HG03565 (cell line): Measurements from ENCODE around the gene IL11.

Experiments used
- ATAC-seq: cut with Tn5 transposase; IDR thresholded peaks from one replicate; pipeline ENCODE4 v1.9.1; 2021; ENCODE audit warnings: mild to moderate bottlenecking, moderate library complexity; ENCODE audit not compliant: unreplicated experiment

IL11 gene

DNA sequence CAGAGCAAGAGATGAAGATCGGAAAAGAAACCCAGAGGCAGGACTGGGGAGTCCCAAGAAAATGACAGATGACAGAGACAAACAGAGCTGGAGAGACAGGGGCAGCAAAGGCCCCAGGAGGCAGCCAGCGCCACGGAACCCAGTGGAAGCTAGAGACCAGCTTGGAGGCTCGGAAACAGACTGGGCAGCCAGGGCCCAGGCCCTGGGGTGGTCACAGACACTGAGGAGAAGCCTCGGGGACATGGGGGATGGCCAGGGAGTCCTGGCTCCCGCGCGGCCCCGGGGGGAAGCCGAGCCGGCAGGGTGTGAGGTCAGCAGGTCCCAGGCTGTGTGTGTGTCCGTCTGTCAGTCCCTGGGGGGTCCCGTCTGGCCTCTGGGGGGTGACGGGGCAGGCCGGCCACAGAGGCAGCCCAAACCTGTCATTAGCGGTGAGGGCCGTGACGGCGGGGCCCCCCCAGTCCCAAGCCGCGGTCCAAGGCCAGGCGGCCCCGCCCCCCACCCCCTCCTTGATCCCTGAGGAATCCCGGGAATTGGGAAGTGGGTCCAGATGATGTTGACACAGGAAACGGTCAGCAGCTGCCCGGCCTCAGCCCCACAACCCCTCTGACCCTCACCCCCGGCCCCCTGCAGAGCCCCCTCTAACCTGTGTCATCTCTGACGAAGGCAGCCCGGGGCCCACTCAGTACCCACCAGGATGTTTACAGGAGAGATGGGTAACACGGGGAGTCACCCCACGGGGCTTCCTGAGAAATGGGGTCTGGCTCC lies 3.9 kb upstream of the IL11 start:
- ATAC-seq, result no peak

DNA sequence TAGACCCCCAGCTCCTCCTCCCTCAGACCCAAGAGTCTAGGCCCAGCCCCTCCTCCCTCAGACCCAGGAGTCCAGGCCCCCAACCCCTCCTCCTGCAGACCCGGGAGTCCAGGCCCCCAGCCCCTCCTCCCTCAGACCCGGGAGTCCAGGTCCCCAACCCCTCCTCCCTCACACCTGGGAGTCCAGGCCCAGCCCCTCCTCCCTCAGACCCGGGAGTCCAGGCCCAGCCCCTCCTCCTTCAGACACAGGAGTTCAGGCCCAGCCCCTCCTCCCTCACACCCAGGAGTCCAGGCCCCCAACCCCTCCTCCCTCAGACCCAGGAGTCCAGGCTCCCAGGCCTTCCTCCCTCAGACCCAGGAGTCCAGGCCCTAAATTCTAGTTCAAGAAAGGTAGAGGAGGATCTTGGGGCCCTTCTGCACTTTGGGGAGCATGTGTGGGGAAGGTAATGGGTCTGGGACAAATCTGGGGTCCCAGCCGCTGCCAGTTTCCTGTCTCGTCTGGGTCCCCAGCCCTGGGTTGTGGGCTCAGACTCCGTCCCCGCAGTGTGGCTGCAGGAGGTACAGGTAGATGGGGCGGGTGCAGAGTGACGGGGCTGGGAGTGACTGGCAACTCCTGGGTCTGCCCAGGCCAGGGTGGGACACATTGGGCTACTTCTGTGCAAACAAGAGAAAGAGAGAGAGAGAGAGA lies 3.2 kb upstream of the IL11 start:
- ATAC-seq, result no peak

DNA sequence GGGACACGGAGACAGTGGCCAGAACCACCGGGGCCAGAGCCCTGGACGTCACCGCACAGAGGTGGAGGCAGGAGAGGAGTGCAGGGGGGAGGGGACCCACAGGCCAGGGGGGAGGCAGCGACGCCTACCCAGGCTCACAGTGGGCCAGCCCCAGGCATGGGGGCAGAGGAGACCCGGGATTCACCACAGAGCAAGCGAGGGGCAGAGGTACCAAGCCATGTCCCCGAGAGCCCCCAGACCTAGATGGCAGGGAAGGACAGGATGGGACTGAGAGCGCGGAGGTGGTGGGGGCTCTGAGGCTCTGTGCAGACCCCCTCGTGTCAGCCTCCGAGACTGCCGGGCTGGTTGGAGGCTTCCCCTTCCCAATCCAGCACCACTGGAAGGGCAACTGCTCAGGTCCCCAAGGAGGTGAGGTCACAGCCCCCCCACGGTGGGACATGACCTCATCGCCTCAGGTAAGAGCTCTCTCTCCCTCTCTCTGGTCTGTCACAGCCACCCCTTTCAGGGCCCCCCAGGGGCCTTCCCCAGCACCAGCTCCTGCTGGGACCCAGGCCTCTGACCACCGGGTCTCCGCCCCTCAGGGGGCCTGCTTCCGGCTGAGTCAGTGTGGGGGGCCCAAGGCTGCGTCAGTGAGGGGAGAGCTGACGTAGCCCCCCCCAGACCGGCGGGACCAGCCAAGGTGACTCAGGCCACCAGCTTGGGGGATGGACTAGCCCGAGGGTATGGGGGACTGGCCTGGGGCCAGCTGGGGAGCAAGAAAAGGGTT lies 2.2 kb upstream of the IL11 start:
- ATAC-seq, result no peak

DNA sequence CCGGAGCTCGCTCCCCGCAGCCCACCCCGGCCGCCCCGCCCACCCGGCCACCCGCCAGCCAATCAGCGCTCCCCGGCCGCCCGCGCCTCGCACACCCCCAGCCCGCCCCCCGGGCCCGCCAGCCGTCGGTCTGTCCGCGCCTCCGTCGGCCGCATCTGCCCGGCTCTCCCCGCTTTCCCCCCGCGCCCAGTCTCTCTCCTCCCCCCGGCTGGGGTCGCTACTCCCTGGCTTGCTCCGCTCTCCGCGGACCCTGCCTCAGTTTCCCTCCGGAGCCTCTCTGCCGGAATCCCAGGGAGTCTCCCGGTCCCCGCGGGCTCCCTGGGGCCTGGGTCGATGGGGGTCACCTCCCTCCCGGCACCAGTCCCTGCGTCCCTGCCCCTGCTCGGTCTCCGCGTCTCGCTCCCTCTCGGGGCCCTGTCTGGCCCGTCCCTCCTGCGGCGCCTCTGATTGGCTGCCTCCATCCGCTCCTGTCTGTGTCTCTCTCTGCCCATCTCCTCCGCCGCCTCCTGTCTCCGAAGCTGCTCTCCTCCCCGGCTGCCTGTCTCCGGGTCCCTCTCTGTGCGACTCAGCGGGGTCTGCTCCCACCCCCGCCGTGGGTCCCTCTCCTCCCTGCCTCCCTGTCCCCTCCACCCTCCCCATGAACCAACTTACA lies 484 bp downstream of the IL11 start:
- ATAC-seq, result no peak

DNA sequence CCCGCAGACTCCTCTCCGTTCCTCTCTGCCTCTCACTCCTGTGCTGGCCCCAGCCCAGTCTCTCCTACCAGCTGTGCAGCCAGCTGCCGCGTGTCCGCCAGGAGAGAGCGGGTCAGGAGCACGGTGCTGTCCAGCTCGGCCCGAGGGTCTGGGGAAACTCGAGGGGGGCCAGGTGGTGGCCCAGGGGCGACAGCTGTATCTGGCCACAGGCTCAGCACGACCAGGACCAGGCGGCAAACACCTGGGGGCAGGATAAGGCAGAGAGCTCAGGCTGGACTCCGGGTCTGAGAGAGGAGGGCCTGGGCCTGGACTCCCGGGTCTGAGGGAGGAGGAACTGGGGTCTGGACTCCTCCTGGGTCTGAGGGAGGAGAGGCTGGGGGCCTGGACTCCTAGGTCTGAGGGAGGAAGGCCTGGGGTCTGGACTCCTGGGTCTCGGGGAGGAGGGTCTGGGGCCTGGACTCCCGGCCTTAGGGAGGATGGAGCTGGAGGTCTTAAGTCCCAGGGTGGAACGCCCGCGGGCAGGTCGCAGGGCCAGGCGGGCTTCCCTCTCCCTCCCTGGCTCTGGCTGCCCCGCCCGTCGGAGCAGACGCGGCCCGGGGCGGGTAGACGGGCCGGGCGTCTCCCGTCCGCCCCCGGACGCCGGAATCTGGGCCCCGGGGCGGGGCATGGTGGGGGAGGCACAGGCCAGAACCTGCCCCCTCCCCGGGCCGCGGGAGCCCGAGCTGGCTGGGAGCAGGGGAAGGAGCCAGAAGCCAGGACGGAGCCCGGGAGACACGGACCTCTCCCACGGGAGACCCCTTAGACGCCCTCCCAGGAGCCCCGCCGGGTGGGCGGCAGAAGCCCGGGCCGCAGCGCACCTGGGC lies 1.3 kb downstream of the IL11 start:
- no peak for ATAC-seq

DNA sequence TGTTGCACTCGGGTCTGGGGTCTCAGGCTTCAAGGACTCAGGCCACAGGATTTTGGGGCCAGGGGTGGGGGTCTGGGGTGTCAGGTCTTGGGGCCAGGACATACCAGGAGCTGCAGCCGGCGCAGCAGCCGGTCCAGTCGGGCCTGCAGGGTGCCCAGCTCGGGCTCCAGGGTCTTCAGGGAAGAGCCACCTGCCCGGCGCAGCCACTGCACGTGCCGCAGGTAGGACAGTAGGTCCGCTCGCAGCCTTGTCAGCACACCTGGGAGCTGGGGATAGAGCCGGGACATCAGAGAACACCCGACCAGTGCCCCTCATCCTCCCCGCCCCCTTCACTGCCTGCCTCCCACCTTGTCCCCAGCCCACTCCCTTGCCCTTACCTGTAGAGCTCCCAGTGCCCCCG lies 2.2 kb downstream of the IL11 start:
- ATAC-seq, result no peak

DNA sequence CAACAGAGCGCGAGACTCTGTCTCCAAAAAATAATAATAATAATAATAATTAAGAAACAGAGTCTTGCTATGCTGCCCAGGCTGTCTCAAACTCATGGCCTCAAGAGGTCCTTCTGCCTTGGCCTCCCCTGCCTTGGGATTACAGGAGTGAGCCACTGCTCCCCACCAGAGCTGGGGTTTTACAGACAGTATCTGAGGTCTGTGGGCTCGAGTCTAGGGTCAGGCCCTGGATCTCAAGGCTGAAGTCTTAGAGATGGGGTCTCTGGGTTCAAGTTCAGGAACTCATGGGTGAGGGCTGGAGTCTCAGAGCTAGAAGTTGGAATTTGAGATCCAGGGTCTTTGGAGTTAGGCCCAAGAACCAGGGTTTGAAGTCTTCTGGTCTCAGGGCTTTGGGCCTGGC lies 3.5 kb downstream of the IL11 start:
- ATAC-seq, result no peak

DNA sequence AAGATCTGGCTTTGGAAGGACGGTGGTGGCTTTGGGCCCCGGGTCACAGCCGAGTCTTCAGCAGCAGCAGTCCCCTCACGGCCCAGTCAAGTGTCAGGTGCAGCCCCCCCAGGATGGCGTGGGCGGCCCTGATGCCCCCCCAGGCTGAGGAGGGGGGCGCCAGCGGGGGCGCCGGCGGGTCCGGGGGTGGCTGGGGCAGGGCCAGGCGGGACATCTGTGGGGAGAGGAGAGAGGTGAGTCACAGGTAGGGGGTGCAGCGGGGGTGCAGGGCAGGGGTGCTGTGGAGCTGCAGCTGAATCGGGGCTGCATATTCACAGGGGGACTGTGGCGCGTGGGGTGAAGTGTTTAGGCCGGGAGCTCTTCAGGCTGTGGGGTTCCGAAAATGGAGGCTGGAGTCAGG lies 4.3 kb downstream of the IL11 start:
- ATAC-seq, result no peak

DNA sequence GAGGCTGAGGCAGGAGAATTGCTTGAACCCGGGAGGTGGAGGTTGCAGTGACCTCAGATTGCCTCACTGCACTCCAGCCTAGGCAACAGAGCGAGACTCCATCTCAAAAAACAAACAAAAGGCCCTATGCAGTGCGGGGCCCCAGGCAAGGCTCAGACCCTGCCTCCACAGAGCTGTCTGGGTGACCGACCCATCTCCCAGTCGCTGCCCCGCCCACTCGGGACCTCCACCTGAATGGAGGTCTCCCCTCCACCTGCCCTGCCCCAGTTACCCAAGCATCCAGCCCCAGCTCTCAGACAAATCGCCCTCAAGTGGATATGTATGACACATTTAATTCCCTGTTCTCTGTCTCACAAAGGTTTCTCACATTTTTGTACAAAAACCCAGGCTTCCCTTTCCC lies 5.0 kb downstream of the IL11 start:
- ATAC-seq, result no peak

DNA sequence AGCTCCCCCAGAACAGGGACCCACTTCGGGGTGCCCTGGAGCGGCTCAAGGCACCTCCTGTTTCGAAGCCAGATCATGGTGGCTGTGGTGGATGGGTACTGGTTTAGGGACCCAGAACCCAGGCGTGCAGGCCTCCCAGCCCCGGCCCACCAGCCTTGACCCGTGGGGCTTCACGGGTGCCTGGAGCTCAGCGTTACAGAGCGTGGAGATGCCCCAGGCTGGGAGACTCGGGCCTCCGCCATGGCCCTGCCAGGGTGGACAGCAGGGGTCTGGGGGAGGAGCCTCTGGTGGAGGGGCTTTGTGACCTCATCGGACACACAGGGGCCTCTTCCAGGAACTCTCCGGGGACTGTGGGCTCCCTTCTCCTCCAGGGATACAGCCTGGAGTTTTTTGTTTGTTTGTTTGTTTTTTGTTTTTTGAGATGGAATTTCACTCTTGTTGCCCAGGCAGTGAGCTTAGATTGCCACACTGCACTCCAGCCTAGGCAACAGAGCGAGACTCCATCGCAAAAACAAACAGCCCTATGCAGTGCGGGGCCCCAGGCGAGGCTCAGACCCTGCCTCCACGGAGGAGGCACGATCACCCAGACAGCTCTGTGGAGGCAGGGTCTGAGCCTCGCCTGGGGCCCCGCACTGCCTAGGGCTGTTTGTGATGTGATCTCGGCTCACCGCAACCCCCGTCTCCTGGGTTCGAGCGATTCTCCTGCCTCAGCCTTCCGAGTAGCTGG lies 7.1 kb downstream of the IL11 start, which contains the start of gene GARIN5B:
TSS of gene GARIN5B (minus strand) at position 271 of the 727 bp plus-strand sequence. CDS start at position 77, 194 bp downstream.
- no peak for ATAC-seq

DNA sequence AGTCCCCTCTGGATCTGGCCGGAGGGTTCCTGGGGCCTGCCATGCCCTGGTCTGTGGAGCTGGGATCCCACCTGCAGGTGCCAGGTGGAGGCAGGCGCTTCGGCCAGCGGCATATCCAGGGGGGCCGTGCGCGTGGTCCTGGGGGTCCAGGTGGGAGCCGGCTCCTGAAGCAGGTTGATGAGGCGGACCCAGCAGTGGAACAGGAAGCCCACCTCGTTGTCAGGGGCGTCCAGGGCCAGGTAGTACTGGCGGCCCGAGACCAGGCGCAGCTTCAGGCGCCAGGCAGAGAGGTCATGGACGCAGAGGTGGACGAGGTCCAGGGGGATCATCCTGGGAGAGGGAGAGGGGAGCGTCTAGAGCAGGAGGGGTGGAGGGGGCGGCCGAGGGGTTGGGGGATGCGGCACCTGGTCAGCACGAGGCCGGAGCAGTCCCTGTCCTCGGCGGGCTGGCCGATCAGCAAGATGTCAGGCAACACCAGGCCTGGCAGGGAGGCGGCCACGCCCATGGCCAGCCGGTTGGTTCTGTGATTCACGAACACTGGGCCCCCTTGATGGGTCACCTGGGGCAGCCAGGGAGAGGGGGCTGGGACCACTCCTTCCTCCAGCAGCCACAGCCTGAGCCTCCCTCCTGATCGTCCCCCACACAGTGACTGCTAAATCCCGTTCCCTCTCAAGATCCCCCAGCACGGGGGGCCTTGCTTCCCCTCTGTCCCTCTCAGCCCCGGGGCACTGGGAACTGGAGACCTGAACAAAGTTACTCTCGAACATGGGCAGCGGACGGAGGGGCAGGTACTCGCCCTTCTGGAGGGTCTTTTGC lies 7.9 kb downstream of the IL11 start:
- ATAC-seq, result no peak

DNA sequence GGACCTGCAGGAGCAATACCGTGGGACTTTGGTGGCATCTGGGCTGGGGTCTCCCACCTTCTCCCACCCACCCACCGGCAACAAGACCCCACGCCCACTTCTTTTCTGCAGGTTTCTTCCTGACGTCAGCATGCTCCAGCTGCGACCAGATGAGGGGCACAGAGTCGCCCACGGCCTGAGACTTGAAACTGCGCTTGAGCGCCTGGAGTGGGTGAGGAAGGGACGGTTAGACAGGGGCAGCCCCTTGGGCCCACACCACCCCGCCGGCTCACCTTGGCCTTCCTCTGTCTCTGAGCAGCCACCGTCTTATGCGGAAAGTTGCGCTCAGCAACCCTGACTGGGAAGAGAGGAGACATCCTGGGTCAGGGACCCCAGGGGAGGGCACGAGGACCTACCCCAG lies 9.4 kb downstream of the IL11 start:
- no peak for ATAC-seq

DNA sequence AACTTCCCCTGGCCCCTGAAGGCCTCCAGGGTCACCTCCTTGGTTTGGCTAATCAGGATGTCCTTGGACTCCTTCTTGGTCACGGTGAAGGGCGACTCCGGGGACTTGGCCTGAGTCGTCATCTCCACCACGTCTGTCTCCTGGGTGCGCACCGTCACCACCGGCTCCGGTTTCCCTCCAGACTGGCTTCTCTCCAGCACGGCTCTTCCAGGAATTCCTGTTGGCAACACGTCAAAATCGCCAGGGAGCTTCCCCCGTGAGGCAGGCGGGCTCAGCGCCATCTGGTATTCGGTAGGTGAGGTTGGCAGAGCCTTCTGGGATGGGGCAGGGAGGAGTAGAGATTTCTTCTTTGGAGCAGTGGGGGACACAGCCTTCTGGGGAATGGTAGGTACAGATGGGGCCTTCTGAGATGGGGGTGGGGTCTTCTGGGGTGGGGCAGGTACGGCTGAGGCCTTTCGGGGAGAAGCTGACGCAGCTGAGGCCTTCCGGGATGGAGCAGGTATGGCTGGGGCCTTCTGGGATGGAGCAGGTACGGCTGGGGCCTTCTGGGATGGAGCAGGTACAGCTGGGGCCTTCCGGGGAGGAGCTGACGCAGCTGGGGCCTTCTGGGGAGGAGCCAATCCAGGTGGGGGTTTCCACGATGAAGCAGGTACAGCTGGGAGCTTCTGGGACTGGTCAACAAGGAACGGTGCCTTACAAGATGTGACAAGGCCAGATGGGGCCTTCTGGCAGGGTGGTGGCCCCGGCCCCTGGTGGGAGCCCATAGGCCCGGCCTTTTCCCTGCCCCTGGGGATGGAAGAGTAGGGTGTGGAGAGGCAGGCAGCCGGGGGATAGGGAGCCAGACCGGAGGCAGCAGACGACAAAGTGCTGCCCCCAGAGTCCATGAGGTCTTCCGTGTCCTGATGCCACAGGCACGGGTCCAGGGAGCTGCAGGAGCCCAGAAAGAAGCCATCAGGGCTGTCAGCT lies 11.0 kb downstream of the IL11 start:
- ATAC-seq, result no peak

DNA sequence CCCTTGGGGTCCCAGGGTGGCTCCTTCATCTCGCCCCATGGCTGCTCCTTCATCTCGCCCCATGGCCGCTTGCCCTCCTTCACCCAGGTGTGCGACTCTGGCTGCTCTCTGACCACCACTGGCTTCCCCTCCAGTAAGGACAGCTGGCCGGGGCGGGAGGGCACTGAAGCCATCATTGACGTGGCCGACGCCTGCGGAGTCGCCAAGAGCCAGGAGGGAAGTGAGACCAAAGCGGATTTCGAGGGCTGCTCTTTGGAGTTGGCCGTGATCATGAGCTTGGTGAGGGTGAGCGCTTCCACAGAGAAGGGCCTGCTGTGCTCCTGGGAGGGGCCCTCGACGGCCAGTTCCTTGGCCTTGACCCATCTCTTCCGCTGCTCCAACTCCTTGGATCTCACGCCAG lies 11.8 kb downstream of the IL11 start:
- ATAC-seq, result no peak

DNA sequence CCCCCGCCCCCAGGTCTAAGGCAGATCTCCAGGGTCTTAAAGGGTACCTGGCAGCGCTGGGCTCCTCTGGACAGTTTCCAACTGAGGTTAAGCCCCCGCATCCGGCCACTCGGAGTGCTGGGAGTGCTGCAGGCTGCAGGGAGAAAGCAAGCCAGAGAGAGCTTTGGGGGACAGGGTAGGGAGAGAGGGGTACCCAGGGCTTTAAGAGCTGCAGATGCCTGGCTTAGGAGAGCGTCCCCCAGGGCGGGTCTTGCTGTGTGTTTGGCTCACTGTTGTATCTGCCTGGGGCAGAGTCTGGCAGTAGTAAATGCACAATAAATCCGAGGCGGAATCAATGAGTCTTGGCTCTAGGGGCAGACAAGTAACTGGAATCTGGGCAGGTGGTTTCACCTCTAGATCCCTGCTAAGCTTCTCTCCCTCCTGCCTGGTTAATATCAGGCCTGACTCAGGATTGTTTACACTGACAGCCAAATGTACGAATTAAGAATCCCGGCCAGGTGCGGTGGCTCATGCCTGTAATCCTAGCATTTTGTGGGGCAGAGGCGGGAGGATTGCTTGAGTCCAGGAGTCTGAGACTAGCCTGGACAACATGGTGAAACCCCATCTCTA lies 14.9 kb downstream of the IL11 start:
- ATAC-seq, result no peak

DNA sequence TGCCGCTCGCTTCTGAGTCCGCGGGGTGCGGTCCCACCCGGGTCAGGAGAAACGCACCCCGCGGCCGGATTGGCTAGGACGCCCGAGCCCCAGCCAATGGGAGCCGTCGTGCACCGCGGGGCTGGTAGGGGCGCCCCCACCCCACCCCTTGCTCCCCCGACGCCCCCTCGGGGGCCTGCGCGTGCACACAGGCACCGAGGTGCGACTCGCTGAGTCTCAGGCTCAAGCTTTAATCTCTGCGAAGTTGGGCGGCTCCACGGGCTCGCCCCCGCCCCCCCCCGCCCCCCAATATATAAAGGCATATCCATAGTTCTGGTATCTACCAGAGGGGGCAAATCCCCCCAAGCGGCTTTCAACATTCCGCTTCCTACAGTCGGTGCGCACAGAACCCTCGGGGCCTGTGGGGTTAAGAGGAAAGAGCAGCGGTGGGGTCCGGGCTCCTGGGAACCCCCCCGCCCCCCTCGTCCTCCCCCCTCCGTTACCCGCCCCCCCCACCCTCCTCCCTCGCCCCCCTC lies 15.5 kb downstream of the IL11 start, which contains the start of gene COX6B2:
TSS of gene COX6B2 (minus strand) at position 22 of the 515 bp plus-strand sequence. CDS start 198 bp downstream, outside the sequence.
- ATAC-seq, result no peak
